ENCODE data around the gene ADH5. TPM values are rescaled to one million over a fixed set of nuclear protein-coding genes. Genes with fewer than 3 reads are reported as not detected.
"Not testable (repeated sequence)": the region's sequence is repeated elsewhere in the genome, so short reads cannot be mapped to it uniquely, and the experiment has no call there.

Gene ADH5
- total RNA-seq, 3 donors from 2014 or later (not counting 1 experiment from before 2014, with no cell fraction given): 54.3 to 80.4 (median 62.5) TPM

GRCh38 chr4:99088023-99088449 is 552 bp downstream of the ADH5 start:
- TF ChIP-seq CTCF (IDR thresholded peaks at IDR 0.05): no peak
- Histone ChIP-seq H3K9me3 (ENCODE audit: control insufficient read depth, insufficient read depth, low read length) (no peaks in the 10 kb centered on the region), H3K4me3 (ENCODE audit: low read length) (peak overlapping the region; percentile 74), H3K27me3 (ENCODE audit: control insufficient read depth, insufficient read depth, low read length) (no peaks in the 10 kb centered on the region), H3K36me3 (ENCODE audit: control insufficient read depth, insufficient read depth, low read length) (peaks cover 22% of the 10 kb centered on the region), H3K4me1 (ENCODE audit: control insufficient read depth, insufficient read depth, low read length) (peaks cover 19% of the 10 kb centered on the region), H3K27ac (ENCODE audit: low read length) (peak overlapping the region; percentile 89)
- Mint-ChIP-seq H3K4me1 (peaks cover 59 to 66% of the 10 kb centered on the region in 2 donors), H3K27ac (peak overlapping the region; percentile 96 to 99), H3K4me3 (peak overlapping the region; percentile 98), H3K36me3 (peaks cover 11% of the 10 kb centered on the region), H3K9me3 (peaks cover 0 to 2% of the 10 kb centered on the region in 2 donors), H3K27me3 (ENCODE audit: low read depth in 2 of 2) (no peaks in the 10 kb centered on the region)
- peak; percentile 19 to 52 for DNase-seq
- intact Hi-C loops (cut with micrococcal nuclease): loop anchor here (1.0 to 2.0 kb wide), 7 partner anchors 45 to 945 kb away; partner anchors contain the start of genes EIF4E, METAP1, STPG2 and TSPAN5
- ATAC-seq: peak; percentile 24 to 35 (median 31)
- WGBS (ENCODE audit: insufficient coverage): 1% methylated on average over 14 of the region's 15 CpGs

GRCh38 chr4:99084595-99084994 is 4.0 kb downstream of the ADH5 start:
- ATAC-seq: no peak
- Mint-ChIP-seq H3K36me3 (peaks cover 19% of the 10 kb centered on the region), H3K27me3 (ENCODE audit: low read depth in 2 of 2) (no peaks in the 10 kb centered on the region), H3K4me1 (peaks cover 34 to 44% of the 10 kb centered on the region in 2 donors), H3K9me3 (no peaks in the 10 kb centered on the region), H3K27ac (no peak overlapping the region), H3K4me3 (no peak overlapping the region)
- DNase-seq: no peak
- 98% methylated on average over 2 of the region's 2 CpGs for WGBS (ENCODE audit: insufficient coverage)
- Histone ChIP-seq H3K9me3 (ENCODE audit: control insufficient read depth, insufficient read depth, low read length) (no peaks in the 10 kb centered on the region), H3K27ac (ENCODE audit: low read length) (no peak overlapping the region), H3K4me1 (ENCODE audit: control insufficient read depth, insufficient read depth, low read length) (peaks cover 17% of the 10 kb centered on the region), H3K4me3 (ENCODE audit: low read length) (no peak overlapping the region), H3K27me3 (ENCODE audit: control insufficient read depth, insufficient read depth, low read length) (no peaks in the 10 kb centered on the region), H3K36me3 (ENCODE audit: control insufficient read depth, insufficient read depth, low read length) (peaks cover 52% of the 10 kb centered on the region)
- TF ChIP-seq CTCF (IDR thresholded peaks at IDR 0.05): no peak
- intact Hi-C loops (cut with micrococcal nuclease): no loop called here

- no peak overlapping the region for H3K4me3 Mint-ChIP-seq
- TF ChIP-seq CTCF (IDR thresholded peaks at IDR 0.05): no peak
- Histone ChIP-seq H3K27ac (ENCODE audit: low read length) (no peak overlapping the region), H3K9me3 (ENCODE audit: control insufficient read depth, insufficient read depth, low read length) (no peaks in the 10 kb centered on the region), H3K27me3 (ENCODE audit: control insufficient read depth, insufficient read depth, low read length) (no peaks in the 10 kb centered on the region), H3K4me3 (ENCODE audit: low read length) (no peak overlapping the region), H3K36me3 (ENCODE audit: control insufficient read depth, insufficient read depth, low read length) (peaks cover 74% of the 10 kb centered on the region), H3K4me1 (ENCODE audit: control insufficient read depth, insufficient read depth, low read length) (peaks cover 6% of the 10 kb centered on the region)
- DNase-seq (no peak), ATAC-seq (no peak)
- no peaks in the 10 kb centered on the region for H3K27me3 Mint-ChIP-seq (ENCODE audit: low read depth in 2 of 2)
- H3K9me3 Mint-ChIP-seq: no peaks in the 10 kb centered on the region
- H3K36me3 Mint-ChIP-seq: peaks cover 28% of the 10 kb centered on the region
- WGBS (ENCODE audit: insufficient coverage): 97% methylated on average over 5 of the region's 5 CpGs
- H3K4me1 Mint-ChIP-seq: peaks cover 19 to 21% of the 10 kb centered on the region in 2 donors
- no peak overlapping the region for H3K27ac Mint-ChIP-seq
- intact Hi-C loops (cut with micrococcal nuclease): no loop called here
Measured at GRCh38 chr4:99082192-99082591, 6.4 kb downstream of the ADH5 start.

GRCh38 chr4:99080869-99081268 is 7.7 kb downstream of the ADH5 start:
- H3K4me3 Mint-ChIP-seq; ATAC-seq; DNase-seq; H3K4me3 ChIP-seq (ENCODE audit: low read length); intact Hi-C loops (cut with micrococcal nuclease); H3K27me3 ChIP-seq (ENCODE audit: control insufficient read depth, insufficient read depth, low read length); H3K27ac ChIP-seq (ENCODE audit: low read length); H3K9me3 ChIP-seq (ENCODE audit: control insufficient read depth, insufficient read depth, low read length); H3K4me1 ChIP-seq (ENCODE audit: control insufficient read depth, insufficient read depth, low read length); H3K27ac Mint-ChIP-seq; H3K27me3 Mint-ChIP-seq (ENCODE audit: low read depth in 2 of 2); H3K9me3 Mint-ChIP-seq: not testable (repeated sequence)
- Mint-ChIP-seq H3K4me1 (peaks cover 12 to 13% of the 10 kb centered on the region in 2 donors), H3K36me3 (peaks cover 35% of the 10 kb centered on the region)
- peaks cover 87% of the 10 kb centered on the region for H3K36me3 ChIP-seq (ENCODE audit: control insufficient read depth, insufficient read depth, low read length)
- WGBS (ENCODE audit: insufficient coverage): 92% methylated on average over 6 of the region's 6 CpGs
